Dermis microvascular lymphatic vessel endothelial cell (primary cell): ENCODE results near the gene ANKRD11. TPM values are rescaled to one million over a fixed set of nuclear protein-coding genes. Genes with fewer than 3 reads are reported as not detected.
"Not testable (repeated sequence)": the region's sequence is repeated elsewhere in the genome, so short reads cannot be mapped to it uniquely, and the experiment has no call there.

Experiments
- DNase-seq, 2 donors: peaks; one replicate each; pipeline versions ENCODE4 v3.0.0 to v3.0.0-alpha.2; 2010; ENCODE audit warnings: low read depth in 2 of 2
- total RNA-seq: library from RNA; depleted of rRNA; stranded (reverse); fragments of >200 nt; gene quantifications from 2 replicates; pipeline ENCODE4 v1.2.1, GENCODE V29; 2014

ANKRD11 gene
- total RNA-seq, 1 donor from 2014 or later, result 33.1 TPM

GRCh38 chr16:89246903-89247733, 243.2 kb downstream of the ANKRD11 start:
- peak; percentile 33 to 82 for DNase-seq

- DNase-seq, result no peak
These were observed 243.9 kb downstream of the ANKRD11 start for GRCh38 chr16:89246383-89246902.

GRCh38 chr16:89244754-89245153, 245.6 kb downstream of the ANKRD11 start:
- no peak for DNase-seq

DNA sequence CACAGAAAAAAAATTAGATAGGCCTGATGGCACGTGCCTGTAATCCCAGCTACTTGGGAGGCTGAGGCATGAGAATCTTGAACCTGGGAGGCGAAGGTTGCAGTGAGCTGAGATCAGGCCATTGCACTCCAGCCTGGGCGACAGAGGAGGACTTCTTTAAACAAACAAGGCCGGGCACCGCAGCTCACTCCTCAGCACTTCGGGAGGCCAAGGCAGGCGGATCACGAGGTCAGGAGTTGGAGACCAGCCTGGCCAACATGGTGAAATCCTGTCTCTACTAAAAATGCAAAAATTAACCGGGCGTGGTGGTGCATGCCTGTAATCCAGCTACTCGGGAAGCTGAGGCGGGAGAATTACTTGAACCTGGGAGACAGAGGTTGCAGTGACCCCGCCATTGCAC, 246.1 kb downstream of the ANKRD11 start:
- DNase-seq, result not testable (repeated sequence)

GRCh38 chr16:89243664-89244063, 246.7 kb downstream of the ANKRD11 start:
- DNase-seq, result no peak

- no peak for DNase-seq
These were observed 247.6 kb downstream of the ANKRD11 start for GRCh38 chr16:89242795-89243200.

GRCh38 chr16:89241187-89242007, 249.0 kb downstream of the ANKRD11 start:
- DNase-seq, result peak in 1 of 2 donors; percentile 45

GRCh38 chr16:89237733-89238132, 252.6 kb downstream of the ANKRD11 start:
- no peak for DNase-seq

GRCh38 chr16:89233678-89234490, 256.5 kb downstream of the ANKRD11 start:
- no peak for DNase-seq

GRCh38 chr16:89232107-89232506, 258.3 kb downstream of the ANKRD11 start:
- no peak for DNase-seq

- no peak for DNase-seq
These were observed 260.1 kb downstream of the ANKRD11 start for GRCh38 chr16:89230255-89230654.

DNA sequence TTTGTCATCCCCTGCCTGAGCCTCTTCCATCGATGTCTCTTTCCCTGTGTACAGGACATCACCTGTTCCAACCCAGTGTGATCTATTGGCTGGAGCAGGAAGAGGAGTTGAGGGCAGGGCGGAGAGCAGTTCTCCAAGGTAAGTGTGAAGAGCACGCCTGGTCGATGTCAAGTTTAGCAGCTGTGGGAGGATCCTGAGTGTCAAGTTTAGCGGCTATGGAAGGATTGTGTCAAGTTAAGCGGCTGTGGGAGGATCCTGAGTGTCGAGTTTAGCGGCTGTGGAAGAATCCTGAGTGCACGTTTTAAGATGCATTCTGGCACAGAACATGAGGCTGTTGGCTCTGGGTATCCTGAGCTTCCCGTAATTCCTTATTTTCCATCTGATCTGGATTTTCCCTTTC, 265.7 kb downstream of the ANKRD11 start:
- no peak for DNase-seq

DNA sequence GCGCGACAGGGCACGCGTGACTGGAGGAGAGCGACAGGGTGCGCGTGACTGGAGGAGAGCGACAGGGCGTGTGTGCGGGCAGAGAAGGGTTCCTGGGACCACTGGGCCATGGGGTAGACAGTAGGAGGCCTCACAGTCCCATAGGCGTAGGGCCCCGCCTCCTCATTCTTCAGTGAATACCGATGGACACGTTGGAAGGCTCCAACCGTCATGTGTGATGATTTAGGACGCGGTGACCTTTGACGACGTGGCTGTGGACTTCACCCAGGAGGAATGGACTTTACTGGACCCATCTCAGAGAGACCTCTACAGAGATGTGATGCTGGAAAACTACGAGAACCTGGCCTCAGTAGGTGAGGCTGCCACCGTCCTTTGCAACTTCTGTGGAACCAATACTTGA, 267.4 kb downstream of the ANKRD11 start:
- no peak for DNase-seq

- no peak for DNase-seq
These were observed 268.8 kb downstream of the ANKRD11 start for GRCh38 chr16:89221604-89222003.

DNA sequence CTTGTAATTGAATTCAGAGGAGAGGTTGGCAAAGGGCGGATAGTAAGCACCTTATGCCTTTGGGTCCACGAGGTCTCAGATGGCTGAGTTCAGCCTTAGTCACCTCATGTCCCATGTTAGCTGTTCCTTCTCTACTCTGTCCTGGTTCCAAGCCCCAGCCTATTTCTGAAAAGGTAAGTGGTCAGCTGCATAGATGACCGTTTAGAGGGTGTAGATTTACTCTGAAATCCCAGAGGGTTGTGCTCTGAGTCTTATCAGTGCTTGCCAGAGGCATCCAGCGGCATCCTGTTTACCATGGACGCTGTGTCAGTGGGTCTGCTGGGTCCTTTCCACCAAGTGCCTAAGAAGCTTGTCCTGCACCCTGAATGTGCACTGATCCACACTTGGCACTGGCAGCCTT, 271.0 kb downstream of the ANKRD11 start:
- peak in 1 of 2 donors; percentile 11 for DNase-seq

Other genes starting within 250 kb of the ANKRD11 start
- gene SPG7, start 17.8 kb upstream of the ANKRD11 start, total RNA-seq, result 93.1 and 118 TPM in 2 replicates
- 2,608 and 3,128 TPM in 2 replicates for gene RPL13, start 70.1 kb upstream of the ANKRD11 start, total RNA-seq
- gene CPNE7, start 85.2 kb upstream of the ANKRD11 start, total RNA-seq, result 0.25 and 2.4 TPM in 2 replicates
- 0.13 TPM in 2 replicates for gene DPEP1, start 123.1 kb upstream of the ANKRD11 start, total RNA-seq
- gene CHMP1A, start 167.1 kb upstream of the ANKRD11 start, total RNA-seq, result 63.4 and 87.0 TPM in 2 replicates
- 1.0 and 1.5 TPM in 2 replicates for gene SPATA33, start 167.3 kb upstream of the ANKRD11 start, total RNA-seq
- 28.2 and 37.7 TPM in 2 replicates for gene CDK10, start 196.1 kb upstream of the ANKRD11 start, total RNA-seq
- 10.0 and 17.4 TPM in 2 replicates for gene SPATA2L, start 211.1 kb upstream of the ANKRD11 start, total RNA-seq
- 4.1 and 8.6 TPM in 2 replicates for gene VPS9D1, start 230.3 kb upstream of the ANKRD11 start, total RNA-seq
- 9.0 and 18.0 TPM in 2 replicates for gene ZNF276, start 231.0 kb upstream of the ANKRD11 start, total RNA-seq